Measurements from ENCODE around the gene MAK. TPM values are rescaled to one million over a fixed set of nuclear protein-coding genes. Genes with fewer than 3 reads are reported as not detected.

The MAK gene
- total and polyA plus RNA-seq, 2 of the 13 experiments (the other 11 are each of a cell fraction or from before 2014, with no cell fraction given), result 0.04 TPM; not detected in 1

DNA sequence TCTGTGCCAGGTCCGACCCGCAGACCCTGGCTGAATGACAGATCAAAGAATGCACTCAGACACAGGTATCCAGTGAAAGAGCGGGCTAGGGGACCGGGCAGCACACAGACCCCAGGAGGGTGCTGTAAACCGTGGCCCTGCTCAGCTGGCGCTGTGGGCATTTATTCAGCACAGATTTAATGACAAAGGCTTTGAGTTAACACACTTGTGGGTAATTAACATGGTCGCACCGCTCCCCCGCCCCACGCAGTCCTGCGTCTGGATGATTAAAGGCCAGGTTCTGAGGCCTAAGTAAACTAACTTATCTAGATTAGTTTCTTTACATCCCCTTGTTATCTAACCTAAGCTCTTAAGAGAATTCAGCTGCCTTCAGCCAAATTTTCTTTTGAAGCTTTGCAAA is 3.5 kb downstream of the MAK start:
- POLR2A ChIA-PET, result no interaction called here

More for the DNA sequence above, 3.5 kb downstream of the MAK start:
- in situ Hi-C loops (cut with HindIII; ENCODE audit: extremely low pct_ligation_motif_present, low pct_unique_long_range_greater_than_20kb), result no loop called here
- CTCF ChIA-PET (ENCODE audit: low intra/inter-chr PET ratio, low total read pairs), result no interaction called here
- intact Hi-C loops (cut with micrococcal nuclease; ENCODE audit: unreplicated experiment), result no loop called here
- TF ChIP-seq ZNF800 (CRISPR knock-in tag; IDR thresholded peaks at IDR 0.05) (no peak), AGO2 (optimal IDR thresholded peaks at IDR 0.05; ENCODE audit: low read depth, low read length) (no peak), SOX5 (CRISPR knock-in tag; IDR thresholded peaks at IDR 0.05; ENCODE audit: borderline replicate concordance) (no peak), PITX1 (CRISPR knock-in tag; IDR thresholded peaks at IDR 0.05) (no peak), SIN3A (IDR thresholded peaks at IDR 0.05; ENCODE audit: borderline replicate concordance, low read depth, low read length) (no peak), ZNF33A (CRISPR knock-in tag; IDR thresholded peaks at IDR 0.05; ENCODE audit: borderline replicate concordance) (no peak), ZSCAN25 (CRISPR knock-in tag; IDR thresholded peaks at IDR 0.05) (no peak)
- TF ChIP-seq, protein P1, sequence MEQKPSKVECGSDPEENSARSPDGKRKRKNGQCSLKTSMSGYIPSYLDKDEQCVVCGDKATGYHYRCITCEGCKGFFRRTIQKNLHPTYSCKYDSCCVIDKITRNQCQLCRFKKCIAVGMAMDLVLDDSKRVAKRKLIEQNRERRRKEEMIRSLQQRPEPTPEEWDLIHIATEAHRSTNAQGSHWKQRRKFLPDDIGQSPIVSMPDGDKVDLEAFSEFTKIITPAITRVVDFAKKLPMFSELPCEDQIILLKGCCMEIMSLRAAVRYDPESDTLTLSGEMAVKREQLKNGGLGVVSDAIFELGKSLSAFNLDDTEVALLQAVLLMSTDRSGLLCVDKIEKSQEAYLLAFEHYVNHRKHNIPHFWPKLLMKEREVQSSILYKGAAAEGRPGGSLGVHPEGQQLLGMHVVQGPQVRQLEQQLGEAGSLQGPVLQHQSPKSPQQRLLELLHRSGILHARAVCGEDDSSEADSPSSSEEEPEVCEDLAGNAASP (CRISPR knock-in tag; IDR thresholded peaks at IDR 0.05; ENCODE audit: borderline replicate concordance), result no peak
- no peak overlapping the region for H3K27ac ChIP-seq (ENCODE audit: extremely low read length, insufficient read depth, low read length)
- no peak overlapping the region for H3K4me2 ChIP-seq (ENCODE audit: low read depth, low read length)
- peaks cover 0 to 21% of the 10 kb centered on the region in 2 experiments; a peak in 3 of 5 replicates for H3K27me3 ChIP-seq (ENCODE audit: control insufficient read depth in 1 of 2, insufficient read depth in 2 of 2, low read length in 2 of 2)
- H3K9ac ChIP-seq (ENCODE audit: insufficient read depth, low read depth, low read length), result no peak overlapping the region
- no peaks in the 10 kb centered on the region for H4K20me1 ChIP-seq (ENCODE audit: insufficient read depth, low read length)
- H3K4me3 ChIP-seq (replicated peaks in 1 of 3; ENCODE audit: insufficient read depth in 1 of 3, low read depth in 2 of 3, low read length in 3 of 3), result no peak overlapping the region
- no TSS peak for BruUV-seq (replicated peaks)
- peaks cover 28% of the 10 kb centered on the region for H3K4me1 ChIP-seq (ENCODE audit: insufficient read depth, low read length)
- DNase-seq (ENCODE audit: low spot score) (no peak), FAIRE-seq (no peak), ATAC-seq (no peak)
- H3K36me3 ChIP-seq (replicated peaks in 1 of 2; ENCODE audit: control insufficient read depth in 1 of 2, insufficient read depth in 2 of 2, low read length in 2 of 2), result no peaks in the 10 kb centered on the region
- 85% methylated on average over 11 of the region's 11 CpGs for WGBS (ENCODE audit: low lambda C conversion rate)
- H2AFZ ChIP-seq (ENCODE audit: low read length), result no peak overlapping the region
- no peaks in the 10 kb centered on the region for H3K79me2 ChIP-seq (ENCODE audit: insufficient read depth, low read length)
- H3K9me3 ChIP-seq (ENCODE audit: low read length), result no peaks in the 10 kb centered on the region
